K562 (cell line): ENCODE data around the gene ACAP2. TPM values are rescaled to one million over a fixed set of nuclear protein-coding genes. Genes with fewer than 3 reads are reported as not detected.

Experiments
- CTBP1 ChIP-seq: fragments of 450-650 bp; IDR thresholded peaks from 2 replicates; pipeline ENCODE4 v1.6.1; 2016; ENCODE audit warnings: borderline replicate concordance
- EP400 ChIP-seq: fragments of 450-650 bp; IDR thresholded peaks from 2 replicates; pipeline ENCODE4 v1.6.1; 2017; ENCODE audit warnings: antibody characterized with exemption, mild to moderate bottlenecking, moderate library complexity
- ETV5 ChIP-seq: sonication (generic); formaldehyde crosslinking; IDR thresholded peaks from 2 replicates; pipeline ENCODE4 v1.4.0; 2020; ENCODE audit warnings: low read depth, mild to moderate bottlenecking, missing genetic modification reagents
- GABPB1 ChIP-seq: sonication (generic); formaldehyde crosslinking; IDR thresholded peaks from 2 replicates; pipeline ENCODE4 v1.8.0; 2022; ENCODE audit warnings: mild to moderate bottlenecking, missing genetic modification reagents
- MYC ChIP-seq, 2 experiments: fragments of 250-450 bp in 1 of 2; sonication (Bioruptor Pico) in 1 of 2; IDR thresholded peaks; 2 replicates each; pipeline versions ENCODE4 v1.5.1 to v1.6.1; 2012 to 2021; ENCODE audit warnings: low read depth in 2 of 2, borderline replicate concordance in 1 of 2, improper control_type of control experiment in 1 of 2, low read length in 1 of 2, mild to moderate bottlenecking in 1 of 2, moderate library complexity in 1 of 2
- SP1 ChIP-seq: sonication (generic); formaldehyde crosslinking; IDR thresholded peaks from 2 replicates; pipeline ENCODE4 v1.8.1; 2022; ENCODE audit warnings: mild to moderate bottlenecking, missing genetic modification reagents
- ZNF253 ChIP-seq: fragments of 250-450 bp; sonication (Bioruptor Pico); conservative IDR thresholded peaks from 2 replicates; pipeline ENCODE4 v1.6.1; 2021; ENCODE audit warnings: mild to moderate bottlenecking
- ZNF384 ChIP-seq: IDR thresholded peaks from 2 replicates; pipeline ENCODE4 v1.6.1; 2012; ENCODE audit warnings: low read depth, low read length, improper control_type of control experiment
- polyA plus RNA-seq, 8 experiments: library from polyadenylated mRNA; depleted of rRNA in 4 of 8; stranded (reverse) in 5 of 8; unstranded in 3 of 8; fragments of >200 nt; fragmentation: Nextera tagmentation in 2 of 8; fragmentation: Illumina TruSeq in 1 of 8; extraction: Ambion mirVana in 2 of 8; extraction: Trizol in 1 of 8; gene quantifications; 2 replicates each; pipeline versions ENCODE4 v1.2.1 to v1.2.3, GENCODE V29; 2011 to 2014; ENCODE audit warnings: inconsistent platforms in 1 of 8, missing spikeins in 1 of 8
- total RNA-seq, 7 experiments: library from RNA; depleted of rRNA in 6 of 7; stranded (reverse); fragments of >200 nt in 6 of 7; fragmentation: Illumina TruSeq in 2 of 7; extraction: Trizol in 2 of 7; gene quantifications; 2 replicates each; pipeline versions ENCODE4 v1.2.1 to v1.2.3, GENCODE V29; 2011 to 2021; ENCODE audit warnings: low replicate concordance in 1 of 7
- TF ChIP-seq, protein P1 (sequence below), 2 experiments: fragments of 450-650 bp; formaldehyde crosslinking in 1 of 2; IDR thresholded peaks; 2 replicates each; pipeline versions ENCODE4 v1.4.0 to v1.6.1; 2014 to 2020; ENCODE audit warnings: mild to moderate bottlenecking in 2 of 2, borderline replicate concordance in 1 of 2, low read depth in 1 of 2

The ACAP2 gene
- total and polyA plus RNA-seq, 9 of the 15 experiments (the other 6 are each of a cell fraction or from before 2014, with no cell fraction given) = 10.6 to 52.7 (median 34.4) TPM

GRCh38 chr3:195386739-195387138 is 56.1 kb downstream of the ACAP2 start (continued):
- no peak for TF ChIP-seq MYC (IDR thresholded peaks at IDR 0.05; ENCODE audit: low read depth, low read length)
- TF ChIP-seq MYC (CRISPR knock-in tag; IDR thresholded peaks at IDR 0.05; ENCODE audit: borderline replicate concordance, low read depth) = no peak
- TF ChIP-seq CTBP1 = no peak
- TF ChIP-seq ZNF253 = no peak
- TF ChIP-seq ZNF384 = no peak
- no peak for TF ChIP-seq GABPB1
- TF ChIP-seq ETV5 (CRISPR knock-in tag) = no peak
- no peak for TF ChIP-seq SP1 (CRISPR knock-in tag)
- no peak for TF ChIP-seq EP400
- TF ChIP-seq, protein P1, sequence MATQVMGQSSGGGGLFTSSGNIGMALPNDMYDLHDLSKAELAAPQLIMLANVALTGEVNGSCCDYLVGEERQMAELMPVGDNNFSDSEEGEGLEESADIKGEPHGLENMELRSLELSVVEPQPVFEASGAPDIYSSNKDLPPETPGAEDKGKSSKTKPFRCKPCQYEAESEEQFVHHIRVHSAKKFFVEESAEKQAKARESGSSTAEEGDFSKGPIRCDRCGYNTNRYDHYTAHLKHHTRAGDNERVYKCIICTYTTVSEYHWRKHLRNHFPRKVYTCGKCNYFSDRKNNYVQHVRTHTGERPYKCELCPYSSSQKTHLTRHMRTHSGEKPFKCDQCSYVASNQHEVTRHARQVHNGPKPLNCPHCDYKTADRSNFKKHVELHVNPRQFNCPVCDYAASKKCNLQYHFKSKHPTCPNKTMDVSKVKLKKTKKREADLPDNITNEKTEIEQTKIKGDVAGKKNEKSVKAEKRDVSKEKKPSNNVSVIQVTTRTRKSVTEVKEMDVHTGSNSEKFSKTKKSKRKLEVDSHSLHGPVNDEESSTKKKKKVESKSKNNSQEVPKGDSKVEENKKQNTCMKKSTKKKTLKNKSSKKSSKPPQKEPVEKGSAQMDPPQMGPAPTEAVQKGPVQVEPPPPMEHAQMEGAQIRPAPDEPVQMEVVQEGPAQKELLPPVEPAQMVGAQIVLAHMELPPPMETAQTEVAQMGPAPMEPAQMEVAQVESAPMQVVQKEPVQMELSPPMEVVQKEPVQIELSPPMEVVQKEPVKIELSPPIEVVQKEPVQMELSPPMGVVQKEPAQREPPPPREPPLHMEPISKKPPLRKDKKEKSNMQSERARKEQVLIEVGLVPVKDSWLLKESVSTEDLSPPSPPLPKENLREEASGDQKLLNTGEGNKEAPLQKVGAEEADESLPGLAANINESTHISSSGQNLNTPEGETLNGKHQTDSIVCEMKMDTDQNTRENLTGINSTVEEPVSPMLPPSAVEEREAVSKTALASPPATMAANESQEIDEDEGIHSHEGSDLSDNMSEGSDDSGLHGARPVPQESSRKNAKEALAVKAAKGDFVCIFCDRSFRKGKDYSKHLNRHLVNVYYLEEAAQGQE (IDR thresholded peaks at IDR 0.05; ENCODE audit: borderline replicate concordance) = no peak
- TF ChIP-seq, protein P1 (CRISPR knock-in tag; IDR thresholded peaks at IDR 0.05; ENCODE audit: low read depth) = no peak
- TF ChIP-seq, all 486 proteins: peak for 0
